ENCODE measurements around the gene PSMA3. TPM values are rescaled to one million over a fixed set of nuclear protein-coding genes. Genes with fewer than 3 reads are reported as not detected.

PSMA3 gene
- total and polyA plus RNA-seq, 2 of the 8 experiments (the other 6 are each of a cell fraction or from before 2014, with no cell fraction given): 285 to 507 TPM

DNA sequence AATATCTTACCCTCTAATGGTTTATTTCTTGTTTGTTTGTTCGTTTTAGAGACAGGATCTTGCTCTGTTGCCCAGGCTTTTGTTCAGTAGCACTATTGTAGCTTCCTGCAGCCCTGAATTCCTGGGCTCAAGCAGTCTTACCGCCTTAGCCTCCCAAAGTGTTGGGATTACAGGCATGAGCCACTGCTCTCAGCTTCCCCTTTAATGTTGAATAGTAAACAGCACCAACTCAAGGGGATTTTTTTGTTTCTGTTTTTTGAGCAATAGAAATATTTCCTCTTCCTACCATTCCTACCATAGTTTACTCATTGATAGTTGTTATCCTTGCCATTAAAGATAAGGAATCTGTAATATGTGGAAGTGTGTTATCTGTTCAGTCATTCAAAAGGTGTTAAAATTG lies 64.4 kb downstream of the PSMA3 start:
- WGBS, 2 experiments (ENCODE audit: extremely low coverage in 1 of 2, insufficient coverage in 1 of 2, insufficient read length in 1 of 2, insufficient replicate concordance in 2 of 2, low coverage in 1 of 2, low lambda C conversion rate in 2 of 2, missing lambda C conversion rate in 1 of 2): 83% methylated on average over 2 of the region's 2 CpGs; no CpG with 5 or more reads in 1 of the 2 experiments
- FAIRE-seq: no peak
- Histone ChIP-seq H3K18ac (ENCODE audit: extremely low read depth, low read length) (no peak overlapping the region), H2BK120ac (replicated peaks; ENCODE audit: low read depth, low read length) (no peak overlapping the region), H3K27ac (ENCODE audit: low read depth, low read length) (no peak overlapping the region), H3K36me3 (ENCODE audit: control insufficient read depth in 2 of 4, insufficient read depth in 4 of 4, low read length in 3 of 4) (peaks cover 2 to 24% (median 5%) of the 10 kb centered on the region in 4 experiments; a peak in 7 of 8 replicates), H2BK12ac (ENCODE audit: low read depth, low read length) (no peak overlapping the region), H2BK15ac (ENCODE audit: low read length) (no peak overlapping the region), H3K9me3 (ENCODE audit: insufficient read depth in 2 of 2, low read depth in 1 of 2, low read length in 1 of 2) (no peaks in the 10 kb centered on the region), H2BK5ac (ENCODE audit: low read depth, low read length) (no peak overlapping the region), H3K79me2 (ENCODE audit: control insufficient read depth in 1 of 2, insufficient read depth in 2 of 2, low read length in 2 of 2) (no peaks in the 10 kb centered on the region; a peak in 1 of 4 replicates), H3K56ac (replicated peaks; ENCODE audit: insufficient read length, low read depth, low read length) (no peak overlapping the region), H3K4me3 (ENCODE audit: extremely low read depth in 1 of 4, insufficient read depth in 2 of 4, low read depth in 3 of 4, low read length in 4 of 4) (no peak overlapping the region), H4K8ac (ENCODE audit: extremely low read depth, insufficient read depth, low read length) (no peak overlapping the region), H3K4ac (replicated peaks; ENCODE audit: insufficient read length, low read depth, low read length) (no peak overlapping the region), H3K14ac (ENCODE audit: insufficient read length) (no peak overlapping the region), H3K79me1 (ENCODE audit: low read depth, low read length) (no peaks in the 10 kb centered on the region; the same call in 1 of the 2 replicates), H3K23me2 (ENCODE audit: low read depth, low read length) (no peaks in the 10 kb centered on the region), H3K9ac (replicated peaks in 1 of 4; ENCODE audit: extremely low read depth in 1 of 4, low read depth in 3 of 4, low read length in 3 of 4) (no peak overlapping the region), H3K4me1 (replicated peaks in 1 of 4; ENCODE audit: control insufficient read depth in 3 of 4, insufficient read depth in 4 of 4, low read length in 3 of 4) (no peaks in the 10 kb centered on the region), H2AFZ (ENCODE audit: low read length) (no peak overlapping the region), H2BK20ac (ENCODE audit: low read length) (no peak overlapping the region), H4K5ac (ENCODE audit: insufficient read length, low read depth, low read length) (no peak overlapping the region), H3K27me3 (replicated peaks in 1 of 4; ENCODE audit: control insufficient read depth in 3 of 4, extremely low read depth in 1 of 4, insufficient read depth in 3 of 4, low read length in 3 of 4) (no peaks in the 10 kb centered on the region), H2AK5ac (ENCODE audit: low read depth, low read length) (no peak overlapping the region), H3K23ac (ENCODE audit: insufficient read length) (no peak overlapping the region), H4K20me1 (replicated peaks in 1 of 2; ENCODE audit: control insufficient read depth in 1 of 2, insufficient read depth in 2 of 2, low read length in 2 of 2) (peaks cover 0 to under 1% of the 10 kb centered on the region in 2 experiments), H4K91ac (replicated peaks; ENCODE audit: insufficient read length, low read length) (no peak overlapping the region), H3K4me2 (ENCODE audit: insufficient read depth in 1 of 2, low read depth in 2 of 2, low read length in 2 of 2) (no peak overlapping the region)
- no peak for DNase-seq (ENCODE audit: low read depth in 1 of 2, low spot score in 2 of 2)
- POLR2A ChIA-PET (ENCODE audit: partially characterized antibody): no interaction called here
- CTCF ChIA-PET (ENCODE audit: partially characterized antibody): no interaction called here
- TF ChIP-seq SRF (IDR thresholded peaks at IDR 0.05; ENCODE audit: low read depth, low read length) (no peak), RNF2 (IDR thresholded peaks at IDR 0.05; ENCODE audit: borderline replicate concordance, low read depth, low read length, missing control alignments, poor library complexity, severe bottlenecking) (no peak), SIRT6 (IDR thresholded peaks at IDR 0.05; ENCODE audit: low read length) (no peak), CREB1 (IDR thresholded peaks at IDR 0.05) (no peak), SP4 (IDR thresholded peaks at IDR 0.05; ENCODE audit: low read length) (no peak), HDAC6 (IDR thresholded peaks at IDR 0.05; ENCODE audit: low read depth, low read length) (no peak), CTBP2 (IDR thresholded peaks at IDR 0.05; ENCODE audit: borderline replicate concordance, insufficient read depth, insufficient read length, low read length) (no peak), SP1 (IDR thresholded peaks at IDR 0.05; ENCODE audit: low read depth, low read length) (no peak), PHF8 (conservative IDR thresholded peaks at IDR 0.05; ENCODE audit: low read depth, low read length) (no peak), TEAD4 (IDR thresholded peaks at IDR 0.05; ENCODE audit: low read depth, low read length) (no peak), BACH1 (IDR thresholded peaks at IDR 0.05; ENCODE audit: low read length) (no peak), EP300 (IDR thresholded peaks at IDR 0.05; ENCODE audit: borderline replicate concordance in 1 of 2, low read depth in 2 of 2, low read length in 2 of 2) (no peak), KDM5A (IDR thresholded peaks at IDR 0.05; ENCODE audit: low read length) (no peak), GTF2F1 (IDR thresholded peaks at IDR 0.05; ENCODE audit: borderline replicate concordance, low read depth, low read length) (no peak)
- TF ChIP-seq, protein P1, sequence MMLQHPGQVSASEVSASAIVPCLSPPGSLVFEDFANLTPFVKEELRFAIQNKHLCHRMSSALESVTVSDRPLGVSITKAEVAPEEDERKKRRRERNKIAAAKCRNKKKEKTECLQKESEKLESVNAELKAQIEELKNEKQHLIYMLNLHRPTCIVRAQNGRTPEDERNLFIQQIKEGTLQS (IDR thresholded peaks at IDR 0.05; ENCODE audit: insufficient read depth, low read depth, low read length): no peak
